Breast epithelium (tissue), 4 donors: Measurements from ENCODE around the gene NEK4. TPM values are rescaled to one million over a fixed set of nuclear protein-coding genes. Genes with fewer than 3 reads are reported as not detected.

Experiments
- DNase-seq, 2 donors: peaks; one replicate each; pipeline ENCODE4 v3.0.0-alpha.2; 2019; ENCODE audit warnings: low spot score in 2 of 2
- H3K27ac ChIP-seq, 2 donors: fragments of 200-600 bp; sonication (generic) in 1 of 2; one replicate each; pipeline ENCODE4 v1.5.1; 2016 to 2019; ENCODE audit warnings: mild to moderate bottlenecking in 1 of 2
- H3K27me3 ChIP-seq, 2 donors: fragments of 200-600 bp; sonication (generic) in 1 of 2; one replicate each; pipeline versions ENCODE4 v1.5.1 to v1.6.0; 2017 to 2019; ENCODE audit warnings: control low read depth in 1 of 2, mild to moderate bottlenecking in 1 of 2
- H3K36me3 ChIP-seq: fragments of 200-600 bp; one replicate; pipeline ENCODE4 v1.5.1; 2019
- H3K4me1 ChIP-seq, 2 donors: fragments of 200-600 bp; sonication (generic); one replicate each; pipeline ENCODE4 v1.5.1; 2016 to 2019; ENCODE audit warnings: control low read depth in 1 of 2
- H3K4me3 ChIP-seq, 3 donors: fragments of 200-600 bp; sonication (generic); 1 replicate in 2 of 3; 2 replicates in 1 of 3; pipeline ENCODE4 v1.5.1; 2016 to 2019; ENCODE audit warnings: mild to moderate bottlenecking in 3 of 3, moderate library complexity in 2 of 3
- H3K9me3 ChIP-seq, 2 donors: fragments of 200-600 bp; sonication (generic) in 1 of 2; one replicate each; pipeline ENCODE4 v1.5.1; 2016 to 2019; ENCODE audit warnings: control low read depth in 1 of 2
- CTCF ChIP-seq, 3 donors: fragments of 450-650 bp; IDR thresholded peaks; one replicate each; pipeline ENCODE4 v1.5.1; 2016 to 2017; ENCODE audit warnings: antibody characterized with exemption in 3 of 3, mild to moderate bottlenecking in 3 of 3, moderate library complexity in 3 of 3
- POLR2A ChIP-seq: fragments of 450-650 bp; IDR thresholded peaks from one replicate; pipeline ENCODE4 v1.6.1; 2016; ENCODE audit warnings: antibody characterized with exemption, mild to moderate bottlenecking, moderate library complexity
- POLR2AphosphoS5 ChIP-seq, 3 donors: sonication (generic); formaldehyde crosslinking; IDR thresholded peaks; one replicate each; pipeline ENCODE4 v1.6.1; 2017; ENCODE audit warnings: antibody characterized with exemption in 3 of 3
- intact Hi-C: fragments of 100-400 bp; cut with DNase I; formaldehyde crosslinking; loops from one replicate; pipeline ENCODE4 v1.15.1; 2023; ENCODE audit warnings: low total_unique reads
- total RNA-seq, 3 donors: library from RNA; depleted of rRNA; stranded (reverse); fragments of >200 nt; gene quantifications; one replicate each; pipeline ENCODE4 v1.1.0, GENCODE V29; 2016

The NEK4 gene
- total RNA-seq, 3 donors from 2014 or later, result 16.5 to 32.4 (median 30.0) TPM

- no peaks in the 10 kb centered on the region for H3K27me3 ChIP-seq
- H3K27ac ChIP-seq, result no peak overlapping the region
- TF ChIP-seq POLR2A (no peak), POLR2AphosphoS5 (IDR thresholded peaks at IDR 0.05) (no peak), CTCF (IDR thresholded peaks at IDR 0.05) (no peak)
- DNase-seq, result peak in 1 of 2 donors; percentile 35
- no peak overlapping the region for H3K4me3 ChIP-seq
- H3K36me3 ChIP-seq, result no peaks in the 10 kb centered on the region
- intact Hi-C loops, result no loop called here
- no peaks in the 10 kb centered on the region for H3K4me1 ChIP-seq
- no peaks in the 10 kb centered on the region for H3K9me3 ChIP-seq
Observed at GRCh38 chr3:52782412-52783210, 11.9 kb upstream of the NEK4 start.

GRCh38 chr3:52781741-52782140, 11.0 kb upstream of the NEK4 start:
- Histone ChIP-seq H3K4me1 (no peaks in the 10 kb centered on the region), H3K9me3 (no peaks in the 10 kb centered on the region), H3K27me3 (no peaks in the 10 kb centered on the region), H3K36me3 (no peaks in the 10 kb centered on the region), H3K4me3 (no peak overlapping the region), H3K27ac (no peak overlapping the region)
- intact Hi-C loops, result no loop called here
- no peak for DNase-seq
- TF ChIP-seq POLR2AphosphoS5 (IDR thresholded peaks at IDR 0.05) (no peak), POLR2A (no peak), CTCF (IDR thresholded peaks at IDR 0.05) (no peak)

- H3K4me3 ChIP-seq, result no peak overlapping the region
- no peaks in the 10 kb centered on the region for H3K36me3 ChIP-seq
- TF ChIP-seq POLR2AphosphoS5 (IDR thresholded peaks at IDR 0.05), result no peak
- no peak for TF ChIP-seq POLR2A
- TF ChIP-seq CTCF (IDR thresholded peaks at IDR 0.05), result no peak
- intact Hi-C loops, result no loop called here
- no peaks in the 10 kb centered on the region for H3K9me3 ChIP-seq
- H3K27me3 ChIP-seq, result no peaks in the 10 kb centered on the region
- no peak overlapping the region for H3K27ac ChIP-seq
- no peak for DNase-seq
- H3K4me1 ChIP-seq, result no peaks in the 10 kb centered on the region
Observed at GRCh38 chr3:52779837-52780585, 9.3 kb upstream of the NEK4 start.

GRCh38 chr3:52779011-52779836, 8.5 kb upstream of the NEK4 start:
- no peak overlapping the region for H3K4me3 ChIP-seq
- intact Hi-C loops, result no loop called here
- H3K36me3 ChIP-seq, result no peaks in the 10 kb centered on the region
- H3K9me3 ChIP-seq, result no peaks in the 10 kb centered on the region
- H3K27ac ChIP-seq, result no peak overlapping the region
- no peaks in the 10 kb centered on the region for H3K27me3 ChIP-seq
- TF ChIP-seq CTCF (IDR thresholded peaks at IDR 0.05) (no peak), POLR2AphosphoS5 (IDR thresholded peaks at IDR 0.05) (no peak), POLR2A (no peak)
- DNase-seq, result no peak
- no peaks in the 10 kb centered on the region for H3K4me1 ChIP-seq
